Measurements from ENCODE around the gene ZBTB44. TPM values are rescaled to one million over a fixed set of nuclear protein-coding genes. Genes with fewer than 3 reads are reported as not detected.

Gene ZBTB44
- total RNA-seq, 4 donors from 2014 or later = 35.8 to 52.7 (median 45.7) TPM

GRCh38 chr11:130308886-130309285 lies 5.8 kb downstream of the ZBTB44 start:
- no peak overlapping the region for H3K4me3 ChIP-seq (ENCODE audit: low read depth, poor library complexity, severe bottlenecking)
- 88 to 89% methylated on average over 2 of the region's 2 CpGs for WGBS, 2 donors
- TF ChIP-seq CTCF (IDR thresholded peaks at IDR 0.05) = no peak
- TF ChIP-seq POLR2A (IDR thresholded peaks at IDR 0.05) = no peak
- DNase-seq (ENCODE audit: low spot score in 2 of 2) = no peak
- intact Hi-C loops (cut with DNase I; ENCODE audit: low total_unique reads) = no loop called here

DNA sequence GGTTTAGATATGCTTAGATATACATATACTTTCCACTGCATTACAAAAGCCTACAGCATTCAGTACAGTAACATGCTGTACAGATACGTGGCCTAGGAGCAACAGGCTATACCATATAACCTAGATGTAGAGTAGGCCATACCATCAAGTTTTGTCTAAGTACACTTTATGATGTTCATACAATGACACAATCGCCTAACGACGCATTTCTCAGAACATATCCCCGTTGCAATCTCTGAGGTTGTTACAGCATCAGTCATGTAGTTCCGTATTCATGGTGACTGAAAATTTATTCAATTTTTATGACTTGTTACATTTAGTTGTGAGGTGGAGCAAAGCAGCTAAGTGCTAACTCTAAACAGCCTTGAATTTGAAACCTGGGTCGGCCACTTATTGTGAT lies 6.7 kb downstream of the ZBTB44 start:
- H3K4me3 ChIP-seq (ENCODE audit: low read depth, poor library complexity, severe bottlenecking) = no peak overlapping the region
- DNase-seq (ENCODE audit: low spot score in 2 of 2) = no peak
- WGBS, 2 donors = 93 to 95% methylated on average over 7 of the region's 7 CpGs
- intact Hi-C loops (cut with DNase I; ENCODE audit: low total_unique reads) = no loop called here
- TF ChIP-seq POLR2A (IDR thresholded peaks at IDR 0.05) = no peak
- no peak for TF ChIP-seq CTCF (IDR thresholded peaks at IDR 0.05)

GRCh38 chr11:130304651-130305050 lies 10.1 kb downstream of the ZBTB44 start:
- H3K4me3 ChIP-seq (ENCODE audit: low read depth, poor library complexity, severe bottlenecking) = no peak overlapping the region
- intact Hi-C loops (cut with DNase I; ENCODE audit: low total_unique reads) = no loop called here
- TF ChIP-seq POLR2A (IDR thresholded peaks at IDR 0.05) (no peak), CTCF (IDR thresholded peaks at IDR 0.05) (no peak)
- no peak for DNase-seq (ENCODE audit: low spot score in 2 of 2)
- 89 to 94% methylated on average over 2 of the region's 2 CpGs for WGBS, 2 donors

- TF ChIP-seq POLR2A (IDR thresholded peaks at IDR 0.05) (no peak), CTCF (IDR thresholded peaks at IDR 0.05) (no peak)
- intact Hi-C loops (cut with DNase I; ENCODE audit: low total_unique reads) = no loop called here
- no peak for DNase-seq (ENCODE audit: low spot score in 2 of 2)
- H3K4me3 ChIP-seq (ENCODE audit: low read depth, poor library complexity, severe bottlenecking) = no peak overlapping the region
- 84 to 85% methylated on average over 5 of the region's 5 CpGs for WGBS, 2 donors
Measured at GRCh38 chr11:130301002-130301401, 13.7 kb downstream of the ZBTB44 start.

GRCh38 chr11:130300567-130300966 lies 14.2 kb downstream of the ZBTB44 start:
- DNase-seq (ENCODE audit: low spot score in 2 of 2) = no peak
- H3K4me3 ChIP-seq (ENCODE audit: low read depth, poor library complexity, severe bottlenecking) = no peak overlapping the region
- WGBS, 2 donors = 72 to 75% methylated on average over 1 of the region's 1 CpG
- TF ChIP-seq POLR2A (IDR thresholded peaks at IDR 0.05) (no peak), CTCF (IDR thresholded peaks at IDR 0.05) (no peak)
- intact Hi-C loops (cut with DNase I; ENCODE audit: low total_unique reads) = no loop called here

DNA sequence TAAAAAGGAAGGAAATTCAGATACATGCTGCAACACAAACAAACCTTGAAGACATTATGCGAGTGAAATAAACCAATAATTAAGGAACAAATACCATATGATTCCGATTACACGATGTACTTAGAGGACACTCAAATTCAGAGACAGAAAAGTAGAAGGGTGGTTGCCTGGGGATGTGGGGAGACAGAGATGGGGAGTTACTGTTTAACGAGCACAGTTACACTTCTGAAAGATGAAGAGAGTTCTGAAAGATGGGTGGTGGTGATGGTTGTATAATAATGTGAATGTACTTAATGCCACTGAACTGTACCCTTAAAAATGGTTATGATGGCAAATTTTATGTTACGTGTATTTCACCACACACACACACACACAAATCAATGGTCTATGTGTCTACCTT lies 14.7 kb downstream of the ZBTB44 start:
- intact Hi-C loops (cut with DNase I; ENCODE audit: low total_unique reads) = no loop called here
- WGBS, 2 donors = 95 to 96% methylated on average over 5 of the region's 5 CpGs
- DNase-seq (ENCODE audit: low spot score in 2 of 2) = no peak
- no peak for TF ChIP-seq POLR2A (IDR thresholded peaks at IDR 0.05)
- TF ChIP-seq CTCF (IDR thresholded peaks at IDR 0.05) = no peak
- H3K4me3 ChIP-seq (ENCODE audit: low read depth, poor library complexity, severe bottlenecking) = no peak overlapping the region
